Muscle layer of duodenum (tissue), 2 donors: ENCODE measurements around the gene GXYLT2.
"Not testable (repeated sequence)": the region's sequence is repeated elsewhere in the genome, so short reads cannot be mapped to it uniquely, and the experiment has no call there.

Source experiments
- H3K27ac ChIP-seq: one replicate; pipeline ENCODE4 v1.7.0; 2013; ENCODE audit warnings: mild to moderate bottlenecking, low read length
- H3K27me3 ChIP-seq: one replicate; pipeline ENCODE4 v1.7.0; 2013; ENCODE audit warnings: low read depth, mild to moderate bottlenecking, control low read depth, low read length
- H3K36me3 ChIP-seq, 2 donors: one replicate each; pipeline ENCODE4 v1.7.0; 2013; ENCODE audit warnings: low read length in 2 of 2, control low read depth in 1 of 2, mild to moderate bottlenecking in 1 of 2; ENCODE audit not compliant: insufficient read depth in 2 of 2, control insufficient read depth in 1 of 2
- H3K4me1 ChIP-seq, 2 donors: one replicate each; pipeline ENCODE4 v1.7.0; 2013; ENCODE audit warnings: low read length in 2 of 2, mild to moderate bottlenecking in 2 of 2, control low read depth in 1 of 2, moderate library complexity in 1 of 2; ENCODE audit not compliant: insufficient read depth in 2 of 2, control insufficient read depth in 1 of 2
- H3K4me3 ChIP-seq, 2 donors: one replicate each; pipeline ENCODE4 v1.7.0; 2013; ENCODE audit warnings: low read length in 2 of 2, low read depth in 1 of 2, mild to moderate bottlenecking in 1 of 2
- H3K9me3 ChIP-seq, 2 donors: one replicate each; pipeline ENCODE4 v1.7.0; 2013; ENCODE audit warnings: low read length in 2 of 2, control low read depth in 1 of 2, mild to moderate bottlenecking in 1 of 2; ENCODE audit not compliant: control insufficient read depth in 1 of 2
- donor health status: healthy.

Gene GXYLT2

DNA sequence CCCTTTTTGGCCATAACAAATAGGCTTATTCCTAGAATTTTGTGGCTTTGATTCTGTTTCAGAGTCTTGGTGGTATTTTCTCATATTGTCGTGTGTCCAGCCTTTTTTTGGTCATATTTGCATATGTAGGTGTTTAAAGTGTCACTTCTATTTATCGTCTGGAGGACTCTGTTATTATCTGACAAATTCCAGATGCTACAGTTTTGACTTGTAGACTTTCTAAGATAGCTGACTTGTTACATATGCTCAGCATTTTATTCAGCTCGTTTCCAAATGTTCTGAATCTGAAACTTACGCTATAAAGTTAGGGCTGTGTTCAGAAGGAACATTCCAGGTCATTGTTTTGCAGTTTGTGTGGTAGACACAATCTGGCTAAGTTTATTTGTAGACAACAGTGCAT lies 110.6 kb downstream of the GXYLT2 start:
- Histone ChIP-seq H3K4me1 (peaks cover 15 to 52% of the 10 kb centered on the region in 2 donors), H3K36me3 (peaks cover 4 to 8% of the 10 kb centered on the region in 2 donors), H3K9me3 (no peaks in the 10 kb centered on the region), H3K27me3 (no peaks in the 10 kb centered on the region), H3K4me3 (peak overlapping the region; percentile 76 to 96), H3K27ac (peak overlapping the region; percentile 46)

DNA sequence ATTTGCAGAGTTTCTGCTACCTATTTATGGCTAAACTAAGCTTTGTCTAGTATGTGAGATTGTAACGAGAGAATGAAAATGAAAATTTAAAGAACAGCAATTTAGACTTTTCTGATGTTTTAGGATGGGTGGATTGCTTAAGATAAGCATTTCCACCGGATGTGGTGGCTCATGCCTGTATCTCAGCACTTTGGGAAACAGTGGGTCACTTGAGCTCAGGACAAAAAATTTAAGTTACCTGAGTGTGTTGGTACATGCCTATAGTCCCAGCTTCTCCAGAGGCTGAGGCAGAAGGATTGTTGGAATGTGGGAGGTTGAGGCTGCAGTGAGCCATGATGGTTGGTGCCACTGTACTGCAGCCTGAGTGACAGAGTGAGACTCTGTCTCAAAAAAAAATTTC lies 112.1 kb downstream of the GXYLT2 start:
- Histone ChIP-seq H3K36me3 (peaks cover 4 to 8% of the 10 kb centered on the region in 2 donors), H3K27me3 (no peaks in the 10 kb centered on the region), H3K4me3 (peak overlapping the region; percentile 26 to 39), H3K9me3 (no peaks in the 10 kb centered on the region), H3K4me1 (peaks cover 15 to 56% of the 10 kb centered on the region in 2 donors), H3K27ac (no peak overlapping the region)

DNA sequence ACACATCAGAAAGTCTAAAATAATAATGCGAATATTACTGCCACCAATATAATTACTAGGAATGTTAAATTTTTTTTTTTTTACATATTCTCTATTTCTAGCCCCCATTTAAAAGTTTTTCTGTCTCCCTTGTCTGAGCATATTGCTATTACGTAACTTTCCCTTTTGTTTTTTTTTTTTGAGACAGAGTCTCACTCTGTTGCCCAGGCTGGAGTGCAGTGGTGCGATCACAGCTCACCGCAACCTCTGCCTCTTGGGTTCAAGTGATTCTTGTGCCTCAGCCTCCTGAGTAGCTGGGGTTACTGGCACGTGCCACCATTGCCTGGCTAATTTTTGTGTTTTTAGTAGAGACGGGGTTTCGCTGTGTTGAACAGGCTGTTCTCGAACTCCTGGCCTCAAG lies 115.2 kb downstream of the GXYLT2 start:
- H3K27ac ChIP-seq, H3K9me3 ChIP-seq, H3K4me3 ChIP-seq, H3K27me3 ChIP-seq: not testable (repeated sequence)
- Histone ChIP-seq H3K4me1 (peaks cover 13 to 51% of the 10 kb centered on the region in 2 donors), H3K36me3 (peaks cover 13 to 19% of the 10 kb centered on the region in 2 donors)

DNA sequence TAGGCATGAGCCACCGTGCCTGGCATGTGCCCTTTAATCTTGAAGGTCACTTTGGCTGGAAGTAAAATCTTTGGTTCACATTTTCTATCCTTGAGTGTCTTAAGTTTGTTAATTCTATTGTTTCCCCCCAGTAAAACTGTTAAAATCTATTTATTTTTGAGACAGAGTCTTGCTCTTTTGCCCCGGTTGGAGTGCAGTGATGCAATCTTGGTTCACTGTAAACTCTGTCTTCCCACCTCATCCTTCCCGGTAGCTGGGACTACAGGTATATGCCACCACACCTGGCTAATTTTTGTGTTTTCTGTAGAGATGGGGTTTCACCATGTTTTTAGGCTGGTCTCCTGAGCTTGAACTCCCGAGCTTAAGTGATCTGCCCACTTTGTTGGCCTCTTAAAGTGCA lies 116.5 kb downstream of the GXYLT2 start:
- H3K36me3 ChIP-seq = peaks cover 13 to 23% of the 10 kb centered on the region in 2 donors
- H3K9me3 ChIP-seq = no peaks in the 10 kb centered on the region
- no peaks in the 10 kb centered on the region for H3K27me3 ChIP-seq
- peaks cover 15 to 50% of the 10 kb centered on the region in 2 donors for H3K4me1 ChIP-seq
- no peak overlapping the region for H3K27ac ChIP-seq
- H3K4me3 ChIP-seq = no peak overlapping the region

DNA sequence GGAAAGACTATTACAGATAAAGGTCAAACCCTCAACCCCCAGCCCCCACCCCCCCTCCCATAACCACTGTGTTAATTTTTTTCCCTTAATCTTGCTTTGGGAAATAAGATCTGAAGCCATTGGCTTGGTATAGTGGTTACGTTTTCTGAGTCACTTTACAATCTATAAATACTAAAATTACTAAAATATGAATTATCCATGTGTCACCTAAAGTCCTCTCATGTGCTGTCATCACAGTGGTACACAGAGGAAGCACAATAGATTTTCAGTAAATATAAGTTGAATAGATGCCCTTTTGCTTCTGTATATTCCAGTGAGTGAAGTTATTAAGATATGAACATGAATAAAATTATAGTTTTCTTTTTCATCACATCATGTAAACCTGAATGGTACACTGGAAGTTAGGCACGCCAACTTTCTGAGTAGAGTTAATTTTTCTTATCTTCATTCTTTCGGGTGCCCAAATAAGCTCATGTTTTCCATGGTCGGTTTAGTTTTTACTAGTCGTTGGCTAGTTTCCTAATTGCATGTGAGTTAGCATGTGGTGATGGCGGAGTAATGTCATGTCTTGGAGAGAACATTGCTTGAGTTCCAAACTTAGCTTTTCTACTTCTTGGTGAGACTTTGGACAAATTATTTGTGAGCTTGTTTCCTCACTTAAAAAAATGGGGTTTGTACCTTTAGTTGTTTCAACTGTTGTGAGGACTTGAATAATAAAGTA lies 120.3 kb downstream of the GXYLT2 start:
- Histone ChIP-seq H3K4me3 (no peak overlapping the region), H3K36me3 (peaks cover 13 to 15% of the 10 kb centered on the region in 2 donors), H3K9me3 (no peaks in the 10 kb centered on the region), H3K4me1 (peaks cover 10 to 27% of the 10 kb centered on the region in 2 donors), H3K27me3 (no peaks in the 10 kb centered on the region), H3K27ac (no peak overlapping the region)

DNA sequence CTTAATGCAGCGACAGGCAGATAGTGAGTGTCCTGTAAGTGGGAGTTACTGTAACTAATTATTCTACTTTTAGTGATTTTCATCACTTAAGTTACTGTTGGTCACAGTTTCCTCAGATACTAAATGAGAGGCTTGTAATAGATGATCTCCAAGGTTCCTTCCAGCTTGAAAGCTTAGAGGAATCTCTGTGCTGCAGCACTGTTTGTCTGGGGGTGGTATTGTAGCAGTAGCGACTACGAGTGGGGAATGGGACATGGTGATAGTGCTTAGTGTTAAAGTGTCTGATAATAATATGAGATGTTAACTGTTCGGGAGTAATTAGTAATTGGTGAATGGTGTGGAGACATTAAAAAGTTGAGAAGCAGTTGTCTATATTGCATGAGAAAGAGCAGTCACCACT lies 121.2 kb downstream of the GXYLT2 start:
- Histone ChIP-seq H3K4me3 (no peak overlapping the region), H3K4me1 (peaks cover 10 to 25% of the 10 kb centered on the region in 2 donors), H3K36me3 (peaks cover 13 to 15% of the 10 kb centered on the region in 2 donors), H3K27me3 (no peaks in the 10 kb centered on the region), H3K27ac (no peak overlapping the region), H3K9me3 (no peaks in the 10 kb centered on the region)

DNA sequence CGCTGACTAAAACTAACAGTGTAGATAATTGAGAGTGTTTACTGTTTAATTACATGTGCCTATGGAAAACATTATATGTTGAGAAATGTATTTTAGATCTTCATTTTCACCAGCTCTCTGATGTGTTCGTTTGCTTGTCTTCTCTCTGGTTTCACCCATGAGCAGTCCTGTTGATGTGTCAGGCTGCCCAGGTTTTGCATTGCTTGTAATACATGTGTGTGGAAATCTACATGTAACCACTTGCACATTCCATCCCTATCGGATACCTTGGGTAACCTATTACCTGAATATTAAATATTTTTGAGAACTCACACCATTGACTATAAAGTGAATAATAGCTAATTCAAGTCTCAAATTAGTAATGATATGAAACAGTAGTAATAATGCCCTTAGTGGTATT lies 121.9 kb downstream of the GXYLT2 start:
- Histone ChIP-seq H3K27me3 (no peaks in the 10 kb centered on the region), H3K36me3 (peaks cover 13 to 15% of the 10 kb centered on the region in 2 donors), H3K9me3 (no peaks in the 10 kb centered on the region), H3K4me3 (no peak overlapping the region), H3K4me1 (peaks cover 10 to 21% of the 10 kb centered on the region in 2 donors), H3K27ac (no peak overlapping the region)

DNA sequence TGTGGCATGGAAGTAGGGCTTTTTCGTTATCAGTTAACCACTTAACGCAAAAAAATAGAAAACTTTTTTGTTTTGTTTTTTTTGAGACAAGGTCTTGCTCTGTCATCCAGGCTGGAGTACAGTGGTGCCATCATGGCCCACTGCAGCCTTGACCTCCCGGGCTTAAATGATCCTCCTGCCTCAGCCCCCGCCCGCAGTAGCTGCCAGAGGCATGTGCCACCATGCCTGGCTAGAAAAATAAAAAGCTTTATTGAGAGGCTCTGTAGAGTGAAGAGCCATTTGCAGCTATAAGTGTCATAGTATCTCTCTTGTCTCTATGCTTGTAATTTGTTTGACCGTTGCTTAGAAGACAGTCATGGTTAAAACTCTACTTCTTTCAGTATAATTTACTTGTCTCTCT lies 122.3 kb downstream of the GXYLT2 start:
- H3K9me3 ChIP-seq = no peaks in the 10 kb centered on the region
- H3K27me3 ChIP-seq = no peaks in the 10 kb centered on the region
- no peak overlapping the region for H3K4me3 ChIP-seq
- H3K36me3 ChIP-seq = peaks cover 13 to 15% of the 10 kb centered on the region in 2 donors
- no peak overlapping the region for H3K27ac ChIP-seq
- peaks cover 10 to 21% of the 10 kb centered on the region in 2 donors for H3K4me1 ChIP-seq

DNA sequence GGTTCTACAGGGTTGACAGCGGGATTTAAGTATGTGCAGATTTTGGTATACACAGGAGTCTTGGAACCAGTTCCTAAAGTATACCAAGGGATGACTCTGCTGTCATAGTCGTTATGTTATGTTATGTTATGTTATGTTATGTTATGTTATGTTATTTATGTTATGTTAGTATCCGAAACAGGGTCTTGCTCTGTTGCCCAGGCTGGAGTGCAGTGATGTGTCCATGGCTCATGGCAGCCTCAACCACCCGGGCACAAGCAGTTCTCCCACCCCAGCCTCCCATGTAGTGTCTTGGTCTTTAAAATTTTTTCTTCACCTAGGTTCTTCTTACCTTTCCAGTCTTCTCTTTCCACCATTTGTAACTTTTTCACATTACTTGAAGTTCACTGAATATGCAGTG lies 130.5 kb downstream of the GXYLT2 start:
- Histone ChIP-seq H3K4me1 (peaks cover 0 to 14% of the 10 kb centered on the region in 2 donors), H3K27me3 (no peaks in the 10 kb centered on the region), H3K4me3 (no peak overlapping the region), H3K9me3 (no peaks in the 10 kb centered on the region), H3K27ac (no peak overlapping the region), H3K36me3 (no peaks in the 10 kb centered on the region)

DNA sequence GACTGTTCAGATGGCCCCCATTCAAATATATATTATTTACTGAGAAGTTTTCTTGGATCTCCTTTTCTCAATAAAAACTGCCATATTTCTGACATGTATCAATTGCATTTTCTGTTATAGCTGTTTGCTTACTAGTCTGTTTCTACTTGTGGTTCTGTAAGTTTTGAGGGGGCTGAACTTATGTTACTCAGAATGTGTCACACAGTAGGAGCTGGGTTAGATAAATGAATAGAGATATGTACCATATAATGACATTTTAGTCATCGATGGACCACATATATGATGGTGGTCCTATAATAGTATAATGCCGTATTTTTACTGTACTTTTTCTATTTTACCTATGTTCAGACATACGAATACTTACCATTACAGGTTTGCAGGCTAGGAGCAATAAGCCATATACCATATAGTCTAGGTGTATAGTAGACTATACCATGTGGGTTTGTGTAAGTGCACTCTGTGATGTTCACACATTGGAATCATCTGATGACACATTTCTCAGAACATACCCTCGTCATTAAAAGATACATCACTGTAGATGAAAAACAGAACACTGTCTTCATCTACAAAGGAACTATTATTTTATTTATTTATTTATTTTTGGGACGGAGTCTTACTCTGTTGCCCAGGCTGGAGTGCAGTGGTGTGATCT lies 131.1 kb downstream of the GXYLT2 start:
- Histone ChIP-seq H3K4me1 (peaks cover 0 to 14% of the 10 kb centered on the region in 2 donors), H3K4me3 (no peak overlapping the region), H3K27ac (no peak overlapping the region), H3K36me3 (no peaks in the 10 kb centered on the region), H3K27me3 (no peaks in the 10 kb centered on the region), H3K9me3 (no peaks in the 10 kb centered on the region)

DNA sequence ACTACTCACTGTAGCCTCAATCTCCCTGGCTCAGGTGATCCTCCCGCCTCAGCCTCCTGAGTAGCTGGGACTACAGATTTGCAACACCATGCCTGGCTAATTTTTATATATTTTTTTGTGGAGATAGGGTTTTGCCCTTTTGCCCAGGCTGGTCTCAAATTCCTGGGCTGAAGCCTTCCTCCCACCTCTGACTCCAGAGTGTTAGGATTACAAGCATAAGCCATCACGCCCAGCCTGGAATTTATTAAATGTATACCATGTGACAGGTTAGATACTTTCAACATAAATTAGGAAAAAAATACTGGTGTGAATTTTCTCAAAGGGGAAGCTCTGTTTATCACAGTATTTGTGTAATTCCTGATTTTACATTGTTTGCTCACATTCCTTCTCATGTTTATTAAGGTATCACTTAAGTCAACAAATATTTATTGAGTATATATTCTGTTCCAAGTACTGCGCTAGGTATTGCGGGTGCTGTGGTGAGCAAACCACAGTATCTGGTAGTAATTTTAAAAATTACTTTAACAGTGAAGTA lies 133.5 kb downstream of the GXYLT2 start:
- no peaks in the 10 kb centered on the region for H3K36me3 ChIP-seq
- H3K27me3 ChIP-seq = no peaks in the 10 kb centered on the region
- H3K27ac ChIP-seq = no peak overlapping the region
- H3K9me3 ChIP-seq = no peaks in the 10 kb centered on the region
- peaks cover 7 to 26% of the 10 kb centered on the region in 2 donors for H3K4me1 ChIP-seq
- no peak overlapping the region for H3K4me3 ChIP-seq
